Trophoblast cell (in vitro differentiated cells and primary cell): Measurements from ENCODE around the gene CDK2AP2.

ENCODE experiments used
- DNase-seq, 2 donors: peaks; one replicate each; pipeline ENCODE4 v3.0.0-alpha.2; 2016
- H2AFZ ChIP-seq: 2 replicates; pipeline ENCODE4 v1.6.1; 2013; ENCODE audit warnings: low read length, moderate library complexity, mild to moderate bottlenecking; ENCODE audit not compliant: insufficient read depth, poor library complexity
- H2AK5ac ChIP-seq: 2 replicates; pipeline ENCODE4 v1.6.1; 2013; ENCODE audit warnings: mild to moderate bottlenecking, low read length
- H2BK120ac ChIP-seq: 2 replicates; pipeline ENCODE4 v1.6.1; 2013; ENCODE audit warnings: low read length, mild to moderate bottlenecking, moderate library complexity; ENCODE audit not compliant: insufficient read depth, poor library complexity
- H2BK12ac ChIP-seq: 2 replicates; pipeline ENCODE4 v1.6.1; 2013; ENCODE audit warnings: mild to moderate bottlenecking, low read length, moderate library complexity
- H2BK5ac ChIP-seq: 2 replicates; pipeline ENCODE4 v1.6.1; 2013; ENCODE audit warnings: low read length, low read depth, moderate library complexity, mild to moderate bottlenecking; ENCODE audit not compliant: poor library complexity
- H3K14ac ChIP-seq: 2 replicates; pipeline ENCODE4 v1.6.1; 2013; ENCODE audit warnings: mild to moderate bottlenecking, low read length
- H3K18ac ChIP-seq: 2 replicates; pipeline ENCODE4 v1.6.1; 2013; ENCODE audit warnings: mild to moderate bottlenecking, low read length
- H3K23ac ChIP-seq: 2 replicates; pipeline ENCODE4 v1.6.1; 2013; ENCODE audit warnings: low read length
- H3K27ac ChIP-seq: 2 replicates; pipeline ENCODE4 v1.5.1; 2013; ENCODE audit warnings: low read depth, mild to moderate bottlenecking, inconsistent platforms, low read length, moderate library complexity
- H3K27me3 ChIP-seq: 2 replicates; pipeline ENCODE4 v1.6.1; 2013; ENCODE audit warnings: inconsistent platforms, mild to moderate bottlenecking, low read length, moderate library complexity; ENCODE audit not compliant: insufficient read depth
- H3K36me3 ChIP-seq, 2 experiments: 1 replicate in 1 of 2; 2 replicates in 1 of 2; pipeline ENCODE4 v1.6.1; 2013; ENCODE audit warnings: low read length in 2 of 2, mild to moderate bottlenecking in 2 of 2, moderate library complexity in 1 of 2; ENCODE audit not compliant: insufficient read depth in 2 of 2, control insufficient read depth in 1 of 2
- H3K4ac ChIP-seq: 2 replicates; pipeline ENCODE4 v1.6.1; 2013; ENCODE audit warnings: low read depth, mild to moderate bottlenecking, low read length, moderate library complexity
- H3K4me1 ChIP-seq, 2 experiments: 1 replicate in 1 of 2; 2 replicates in 1 of 2; pipeline ENCODE4 v1.6.1; 2013; ENCODE audit warnings: low read length in 2 of 2, mild to moderate bottlenecking in 2 of 2, moderate library complexity in 1 of 2; ENCODE audit not compliant: insufficient read depth in 2 of 2, control insufficient read depth in 1 of 2
- H3K4me2 ChIP-seq: 2 replicates; pipeline ENCODE4 v1.6.1; 2013; ENCODE audit warnings: inconsistent platforms, mild to moderate bottlenecking, low read length, moderate library complexity
- H3K4me3 ChIP-seq: 2 replicates; pipeline ENCODE4 v1.5.1; 2013; ENCODE audit warnings: mild to moderate bottlenecking, low read depth, low read length, inconsistent platforms
- H3K79me1 ChIP-seq: one replicate; pipeline ENCODE4 v1.6.1; 2013; ENCODE audit warnings: low read length
- H3K79me2 ChIP-seq: 2 replicates; pipeline ENCODE4 v1.6.1; 2013; ENCODE audit warnings: low read length, mild to moderate bottlenecking; ENCODE audit not compliant: control insufficient read depth, insufficient read depth, poor library complexity
- H3K9ac ChIP-seq: 2 replicates; pipeline ENCODE4 v1.6.1; 2013; ENCODE audit warnings: mild to moderate bottlenecking, low read length
- H3K9me3 ChIP-seq: 2 replicates; pipeline ENCODE4 v1.6.1; 2013; ENCODE audit warnings: low read depth, mild to moderate bottlenecking, control low read depth, inconsistent platforms, low read length; ENCODE audit not compliant: insufficient read depth
- H4K12ac ChIP-seq: 2 replicates; pipeline ENCODE4 v1.6.1; 2013; ENCODE audit warnings: low read depth, mild to moderate bottlenecking, low read length, moderate library complexity
- H4K8ac ChIP-seq: 2 replicates; pipeline ENCODE4 v1.6.1; 2013; ENCODE audit warnings: low read depth, mild to moderate bottlenecking, low read length, moderate library complexity
- H4K91ac ChIP-seq: one replicate; pipeline ENCODE4 v1.6.1; 2013; ENCODE audit warnings: low read depth, mild to moderate bottlenecking, low read length, moderate library complexity
- WGBS: extraction: QIAGEN DNeasy Blood & Tissue Kit; methylation state at CpG from one replicate; pipeline ENCODE4 v1.1.7; 2013; ENCODE audit warnings: missing lambda C conversion rate; ENCODE audit not compliant: insufficient read length, insufficient coverage; ENCODE audit errors: extremely low coverage; 5-methylcytosine and 5-hydroxymethylcytosine counted together

Gene CDK2AP2

GRCh38 chr11:67464411-67465188, 43.4 kb downstream of the CDK2AP2 start:
- Histone ChIP-seq H2BK120ac (peak overlapping the region; percentile 62), H3K4me2 (peak overlapping the region; percentile 86), H3K23ac (no peak overlapping the region), H2AK5ac (peak overlapping the region; percentile 33), H3K36me3 (no peaks in the 10 kb centered on the region), H3K79me2 (peaks cover 15% of the 10 kb centered on the region), H3K4me1 (peaks cover 18 to 28% of the 10 kb centered on the region in 2 experiments), H4K8ac (peak overlapping the region; percentile 96), H3K14ac (peak overlapping the region; percentile 87), H3K9me3 (no peaks in the 10 kb centered on the region), H2BK12ac (peak overlapping the region; percentile 21), H3K27ac (peak overlapping the region; percentile 75), H2BK5ac (peak overlapping the region; percentile 58), H3K4ac (peak overlapping the region; percentile 59), H3K9ac (peak overlapping the region; percentile 87), H4K12ac (peak overlapping the region; percentile 68), H3K27me3 (no peaks in the 10 kb centered on the region), H3K79me1 (peaks cover 23% of the 10 kb centered on the region), H4K91ac (peak overlapping the region; percentile 90), H2AFZ (peak overlapping the region; percentile 75), H3K4me3 (peak overlapping the region; percentile 84), H3K18ac (peak overlapping the region; percentile 83)
- DNase-seq: peak; percentile 91 to 94
- WGBS: no CpG with 5 or more reads among the region's 56 CpGs

DNA sequence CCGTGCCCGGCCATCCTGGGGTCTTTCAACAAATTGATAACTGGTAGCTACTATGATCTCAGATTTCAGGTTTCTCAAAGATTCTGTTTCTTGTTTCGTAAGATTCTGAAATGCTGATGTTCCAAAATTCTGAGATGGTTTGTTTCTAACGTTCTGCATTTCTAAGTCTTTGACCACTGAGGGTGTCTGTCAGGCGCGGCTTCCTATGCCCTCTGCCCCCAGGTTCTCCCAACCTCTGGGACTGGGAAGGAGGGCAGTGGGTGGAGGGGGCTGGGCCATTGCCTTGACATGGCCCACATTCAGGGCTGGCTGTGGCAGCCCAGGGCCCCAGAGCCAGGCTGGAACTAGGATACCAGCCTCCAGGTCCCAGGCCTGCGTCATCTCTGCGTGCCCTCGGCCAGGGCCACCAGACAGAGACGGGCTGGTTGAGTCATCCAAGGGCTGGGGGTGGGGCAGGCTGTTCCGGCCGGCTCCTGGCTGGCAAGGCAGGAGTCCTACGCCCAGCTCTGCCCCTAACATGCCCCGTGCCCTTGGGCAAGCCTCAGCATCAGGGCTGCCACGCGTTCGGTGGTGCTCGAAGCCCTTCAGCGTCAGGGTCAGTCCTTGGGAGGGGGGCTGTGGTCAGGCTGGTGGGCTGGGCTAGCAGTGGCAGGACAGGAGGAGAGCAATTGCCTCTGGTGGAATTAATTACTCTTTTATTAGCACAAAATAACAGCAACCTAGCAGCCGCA, 44.1 kb downstream of the CDK2AP2 start:
- peaks cover 16 to 26% of the 10 kb centered on the region in 2 experiments for H3K4me1 ChIP-seq
- peaks cover 19% of the 10 kb centered on the region for H3K79me1 ChIP-seq
- peak overlapping the region; percentile 93 for H4K8ac ChIP-seq
- H3K27ac ChIP-seq: peak overlapping the region; percentile 29
- H2AFZ ChIP-seq: peak overlapping the region; percentile 75
- no peaks in the 10 kb centered on the region for H3K36me3 ChIP-seq
- H3K4ac ChIP-seq: no peak overlapping the region
- H2BK120ac ChIP-seq: peak overlapping the region; percentile 16
- H3K4me2 ChIP-seq: peak overlapping the region; percentile 43
- peak overlapping the region; percentile 81 for H2AK5ac ChIP-seq
- peak overlapping the region; percentile 68 for H4K12ac ChIP-seq
- H3K23ac ChIP-seq: no peak overlapping the region
- peak overlapping the region; percentile 80 for H3K14ac ChIP-seq
- H3K9me3 ChIP-seq: no peaks in the 10 kb centered on the region
- WGBS: no CpG with 5 or more reads among the region's 20 CpGs
- H3K79me2 ChIP-seq: peaks cover 12% of the 10 kb centered on the region
- H3K18ac ChIP-seq: peak overlapping the region; percentile 65
- peak overlapping the region; percentile 83 for H4K91ac ChIP-seq
- H3K4me3 ChIP-seq: no peak overlapping the region
- H2BK5ac ChIP-seq: peak overlapping the region; percentile 32
- H3K9ac ChIP-seq: no peak overlapping the region
- DNase-seq: peak; percentile 95 to 96
- H2BK12ac ChIP-seq: peak overlapping the region; percentile 21
- no peaks in the 10 kb centered on the region for H3K27me3 ChIP-seq

DNA sequence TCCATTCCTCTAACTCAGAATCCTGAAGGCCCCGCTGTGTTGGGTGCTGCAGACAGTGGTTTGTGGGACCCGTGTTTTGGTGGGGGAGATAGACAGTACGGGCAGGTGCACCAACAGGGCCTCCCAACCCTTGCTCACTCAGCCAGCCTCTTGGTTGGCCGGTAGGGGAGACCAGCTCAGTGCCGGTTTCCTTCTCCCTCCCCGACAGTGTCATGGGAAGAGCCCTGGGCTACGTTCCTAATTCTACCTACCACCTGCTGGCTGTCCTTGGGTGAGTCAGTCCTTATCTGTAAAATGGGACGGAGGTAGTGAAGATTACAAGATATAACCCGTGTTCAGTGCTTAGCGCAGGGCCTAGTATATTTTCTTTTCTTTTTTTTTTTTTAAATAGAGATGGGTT, 44.8 kb downstream of the CDK2AP2 start:
- no peak overlapping the region for H3K23ac ChIP-seq
- H4K91ac ChIP-seq: peak overlapping the region; percentile 79
- no peak overlapping the region for H3K4me3 ChIP-seq
- no peak overlapping the region for H3K18ac ChIP-seq
- peak overlapping the region; percentile 29 for H4K8ac ChIP-seq
- no peak overlapping the region for H3K14ac ChIP-seq
- no peak overlapping the region for H4K12ac ChIP-seq
- peaks cover 7% of the 10 kb centered on the region for H3K79me2 ChIP-seq
- no peak overlapping the region for H3K4me2 ChIP-seq
- DNase-seq: peak; percentile 95 to 96
- H2BK12ac ChIP-seq: no peak overlapping the region
- no peak overlapping the region for H2AK5ac ChIP-seq
- WGBS: no CpG with 5 or more reads among the region's 10 CpGs
- no peaks in the 10 kb centered on the region for H3K36me3 ChIP-seq
- no peaks in the 10 kb centered on the region for H3K27me3 ChIP-seq
- H2BK120ac ChIP-seq: peak overlapping the region; percentile 2
- no peak overlapping the region for H3K9ac ChIP-seq
- H3K9me3 ChIP-seq: no peaks in the 10 kb centered on the region
- H3K4me1 ChIP-seq: peaks cover 12 to 23% of the 10 kb centered on the region in 2 experiments
- H3K4ac ChIP-seq: no peak overlapping the region
- no peak overlapping the region for H3K27ac ChIP-seq
- H2AFZ ChIP-seq: peak overlapping the region; percentile 18
- H2BK5ac ChIP-seq: peak overlapping the region; percentile 52
- H3K79me1 ChIP-seq: peaks cover 13% of the 10 kb centered on the region

GRCh38 chr11:67458266-67458665, 49.7 kb downstream of the CDK2AP2 start:
- Histone ChIP-seq H3K14ac (no peak overlapping the region), H2BK5ac (no peak overlapping the region), H3K27ac (no peak overlapping the region), H4K8ac (no peak overlapping the region), H2BK120ac (no peak overlapping the region), H3K79me1 (no peaks in the 10 kb centered on the region), H3K4me3 (no peak overlapping the region), H3K4ac (no peak overlapping the region), H3K9me3 (no peaks in the 10 kb centered on the region), H2AFZ (no peak overlapping the region), H2BK12ac (no peak overlapping the region), H2AK5ac (no peak overlapping the region), H3K27me3 (no peaks in the 10 kb centered on the region), H4K12ac (no peak overlapping the region), H3K4me2 (no peak overlapping the region), H3K23ac (no peak overlapping the region), H3K4me1 (no peaks in the 10 kb centered on the region), H3K79me2 (no peaks in the 10 kb centered on the region), H3K9ac (no peak overlapping the region), H3K18ac (no peak overlapping the region), H4K91ac (peak overlapping the region; percentile 15), H3K36me3 (no peaks in the 10 kb centered on the region)
- WGBS: no CpG with 5 or more reads among the region's 19 CpGs
- no peak for DNase-seq
